IMR-90 (cell line): ENCODE measurements around the gene TUBD1. TPM values are rescaled to one million over a fixed set of nuclear protein-coding genes. Genes with fewer than 3 reads are reported as not detected.
A peak's percentile ranks its signal among the peaks of the same experiment; 100 is the strongest.

Experiments
- ATAC-seq: fragments of 200-7000 bp; cut with Tn5 transposase; 2 replicates; pipeline ENCODE4 v1.9.1; 2020; ENCODE audit warnings: low read depth, mild to moderate bottlenecking, moderate library complexity
- BruUV-seq: library from RNA; stranded (reverse); fragments of 400-500 nt; replicated peaks from 2 replicates; lab custom pipeline; 2021; lab: Mats Ljungman, UMichigan
- CTCF ChIA-PET: fragments of 300-600 bp; formaldehyde crosslinking; extraction: SDS; loops from one replicate; lab custom pipeline; 2021; ENCODE audit warnings: antibody characterized with exemption; lab: Yijun Ruan, JAX
- POLR2A ChIA-PET: fragments of 300-600 bp; sonication (Branson Sonifier 250); formaldehyde crosslinking; loops from one replicate; lab custom pipeline; 2022; ENCODE audit warnings: antibody characterized with exemption; ENCODE audit not compliant: unreplicated experiment; lab: Charles Lee
- DNase-seq: peaks from one replicate; pipeline ENCODE4 v3.0.0; 2013
- H2AFZ ChIP-seq: replicated peaks from 2 replicates; pipeline ENCODE3; 2013; ENCODE audit warnings: low read length, mild to moderate bottlenecking; ENCODE audit not compliant: poor library complexity
- H2AK5ac ChIP-seq: 2 replicates; pipeline ENCODE4 v1.6.1; 2013; ENCODE audit warnings: low read depth, low read length, inconsistent platforms
- H2AK9ac ChIP-seq: replicated peaks from 2 replicates; pipeline ENCODE3; 2013; ENCODE audit warnings: mild to moderate bottlenecking, low read depth, low read length, moderate library complexity; ENCODE audit not compliant: poor library complexity
- H2BK120ac ChIP-seq: 2 replicates; pipeline ENCODE4 v1.6.1; 2013; ENCODE audit warnings: low read depth, low read length, inconsistent platforms
- H2BK15ac ChIP-seq: 3 replicates; pipeline ENCODE4 v1.6.1; 2013; ENCODE audit warnings: low read depth, low read length, inconsistent platforms
- H2BK20ac ChIP-seq: 2 replicates; pipeline ENCODE4 v1.6.1; 2013; ENCODE audit warnings: low read depth, mild to moderate bottlenecking, inconsistent platforms, low read length, moderate library complexity
- H2BK5ac ChIP-seq: 2 replicates; pipeline ENCODE4 v1.6.1; 2013; ENCODE audit warnings: mild to moderate bottlenecking, low read depth, low read length, inconsistent platforms; ENCODE audit not compliant: poor library complexity, severe bottlenecking
- H3K14ac ChIP-seq: replicated peaks from 2 replicates; pipeline ENCODE4 v1.6.1; 2013; ENCODE audit warnings: low read depth, low read length, inconsistent platforms
- H3K18ac ChIP-seq: 2 replicates; pipeline ENCODE4 v1.6.1; 2013; ENCODE audit warnings: low read depth, low read length, control low read depth
- H3K23ac ChIP-seq: 2 replicates; pipeline ENCODE4 v1.6.1; 2013; ENCODE audit warnings: low read depth, low read length, inconsistent platforms
- H3K27ac ChIP-seq: 2 replicates; pipeline ENCODE4 v1.5.1; 2013; ENCODE audit warnings: mild to moderate bottlenecking, control low read depth, low read length; ENCODE audit not compliant: insufficient read depth
- H3K27me3 ChIP-seq: 2 replicates; pipeline ENCODE4 v1.6.1; 2013; ENCODE audit warnings: low read length; ENCODE audit not compliant: control insufficient read depth, insufficient read depth
- H3K36me3 ChIP-seq: 2 replicates; pipeline ENCODE4 v1.6.1; 2013; ENCODE audit warnings: low read length, mixed read lengths; ENCODE audit not compliant: control insufficient read depth, insufficient read depth
- H3K4ac ChIP-seq: 2 replicates; pipeline ENCODE4 v1.6.1; 2013; ENCODE audit warnings: low read depth, low read length, inconsistent platforms
- H3K4me1 ChIP-seq: 2 replicates; pipeline ENCODE4 v1.6.1; 2013; ENCODE audit warnings: low read length, mixed read lengths; ENCODE audit not compliant: control insufficient read depth, insufficient read depth
- H3K4me2 ChIP-seq: 2 replicates; pipeline ENCODE4 v1.6.1; 2013; ENCODE audit warnings: low read depth, mild to moderate bottlenecking, control low read depth, low read length, moderate library complexity
- H3K4me3 ChIP-seq: 2 replicates; pipeline ENCODE4 v1.5.1; 2013; ENCODE audit warnings: low read depth, mild to moderate bottlenecking, control low read depth, low read length, moderate library complexity; ENCODE audit not compliant: insufficient read depth
- H3K56ac ChIP-seq: 2 replicates; pipeline ENCODE4 v1.6.1; 2013; ENCODE audit warnings: low read length, inconsistent platforms; ENCODE audit not compliant: insufficient read depth; ENCODE audit errors: extremely low read depth
- H3K79me1 ChIP-seq, 2 experiments: 2 replicates each; pipeline ENCODE4 v1.6.1; 2013; ENCODE audit warnings: low read length in 2 of 2, inconsistent platforms in 1 of 2, low read depth in 1 of 2
- H3K9ac ChIP-seq: 2 replicates; pipeline ENCODE4 v1.6.1; 2013; ENCODE audit warnings: low read depth, low read length, control low read depth
- H3K9me1 ChIP-seq: 2 replicates; pipeline ENCODE4 v1.6.1; 2013; ENCODE audit warnings: low read length, inconsistent platforms; ENCODE audit not compliant: insufficient read depth
- H3K9me3 ChIP-seq: 2 replicates; pipeline ENCODE4 v1.6.1; 2013; ENCODE audit warnings: low read length; ENCODE audit not compliant: control insufficient read depth, insufficient read depth
- H4K20me1 ChIP-seq: 2 replicates; pipeline ENCODE4 v1.6.1; 2013; ENCODE audit warnings: low read length, inconsistent platforms; ENCODE audit not compliant: insufficient read depth
- H4K5ac ChIP-seq: 2 replicates; pipeline ENCODE4 v1.6.1; 2013; ENCODE audit warnings: mild to moderate bottlenecking, low read depth, low read length, control low read depth
- H4K8ac ChIP-seq, 2 experiments: 2 replicates each; pipeline ENCODE4 v1.6.1; 2013; ENCODE audit warnings: low read depth in 2 of 2, low read length in 2 of 2, control low read depth in 1 of 2, inconsistent platforms in 1 of 2
- H4K91ac ChIP-seq: 2 replicates; pipeline ENCODE4 v1.6.1; 2013; ENCODE audit warnings: low read depth, low read length, inconsistent platforms; ENCODE audit not compliant: insufficient read depth
- CTCF ChIP-seq: conservative IDR thresholded peaks from 2 replicates; pipeline ENCODE4 v1.5.1; 2012; ENCODE audit warnings: mild to moderate bottlenecking, low read depth, low read length, improper control_type of control experiment
- POLR2A ChIP-seq: IDR thresholded peaks from 2 replicates; pipeline ENCODE4 v1.6.1; 2012; ENCODE audit warnings: mild to moderate bottlenecking, low read depth, low read length
- RAD21 ChIP-seq: IDR thresholded peaks from 2 replicates; pipeline ENCODE4 v1.6.1; 2012; ENCODE audit warnings: low read length, improper control_type of control experiment
- RCOR1 ChIP-seq: IDR thresholded peaks from 2 replicates; pipeline ENCODE4 v1.6.1; 2012; ENCODE audit warnings: mild to moderate bottlenecking, low read length, improper control_type of control experiment; ENCODE audit not compliant: insufficient replicate concordance
- SMC3 ChIP-seq: fragments of 150-350 bp; IDR thresholded peaks from 2 replicates; pipeline ENCODE4 v1.6.1; 2016; ENCODE audit warnings: low read depth, mild to moderate bottlenecking, antibody characterized with exemption, low read length, moderate library complexity
- WGBS, 2 experiments: methylation state at CpG; one replicate each; pipeline versions ENCODE4 v1.1.5 to v1.1.7; 2013; ENCODE audit warnings: missing lambda C conversion rate in 2 of 2; ENCODE audit not compliant: insufficient read length in 1 of 2; ENCODE audit errors: extremely low coverage in 2 of 2; 5-methylcytosine and 5-hydroxymethylcytosine counted together
- dilution Hi-C: fragments of 300-500 bp; cut with HindIII; formaldehyde crosslinking; loops from one replicate; pipeline ENCODE4 v1.14.3; 2018; ENCODE audit warnings: low sequenced_read_pairs; ENCODE audit not compliant: unreplicated experiment
- in situ Hi-C: fragments of 300-500 bp; cut with MboI; formaldehyde crosslinking; loops from 3 replicates; pipeline ENCODE4 v1.14.3; 2019; ENCODE audit warnings: low sequenced_read_pairs, inconsistent platforms, mixed read lengths
- intact Hi-C: fragments of 100-400 bp; cut with micrococcal nuclease; formaldehyde crosslinking; loops from 2 replicates; pipeline ENCODE4 v1.10.0; 2022
- polyA plus RNA-seq, 3 experiments: library from polyadenylated mRNA; depleted of rRNA; stranded (reverse); fragments of >200 nt; gene quantifications; 2 replicates each; pipeline ENCODE4 v1.2.3, GENCODE V29; 2012; ENCODE audit warnings: low replicate concordance in 1 of 3
- total RNA-seq: library from RNA; depleted of rRNA; stranded (reverse); fragments of >200 nt; gene quantifications from 2 replicates; pipeline ENCODE4 v1.2.3, GENCODE V29; 2012

Gene TUBD1
- total and polyA plus RNA-seq, 2 of the 4 experiments (the other 2 are of a cell fraction), result 2.2 to 4.7 TPM

DNA sequence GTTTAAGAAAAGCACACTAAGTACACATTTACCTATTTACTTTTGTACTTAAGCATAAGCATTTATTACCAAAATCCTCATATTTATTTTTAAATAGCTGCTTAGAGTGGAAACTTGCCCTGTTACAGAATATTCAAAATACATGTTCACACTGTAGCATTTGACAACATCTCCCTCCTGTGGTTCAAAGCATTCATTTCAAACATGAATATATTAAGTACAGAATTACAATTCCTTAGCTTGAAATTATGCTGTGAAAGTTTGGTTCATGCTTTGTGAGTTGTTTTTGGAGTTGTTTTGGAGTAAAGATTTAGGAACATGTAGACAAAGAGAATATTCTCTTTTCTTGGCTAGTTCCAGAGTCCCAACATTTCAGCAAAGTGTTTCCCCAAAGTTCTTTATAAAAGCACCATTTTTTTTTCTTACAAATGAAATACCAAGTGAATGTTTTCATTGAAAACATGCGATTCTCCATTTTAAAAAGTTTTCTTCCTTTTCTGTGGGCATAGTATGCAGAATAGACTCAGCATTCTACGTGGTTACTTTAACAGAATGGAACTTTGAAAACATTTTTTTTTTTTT, 33.2 kb downstream of the TUBD1 start:
- Histone ChIP-seq H3K79me1 (peaks cover 0 to 23% of the 10 kb centered on the region in 2 experiments; a peak in 3 of 4 replicates), H3K14ac (no peak overlapping the region), H2BK15ac (0 out of 3 replicates have a peak overlapping the region, but pooled peaks have one; percentile 48), H3K9me3 (no peaks in the 10 kb centered on the region), H3K36me3 (peaks cover 2% of the 10 kb centered on the region), H2AK5ac (no peak overlapping the region), H2BK5ac (peak overlapping the region; percentile 14), H3K23ac (no peak overlapping the region), H4K20me1 (no peaks in the 10 kb centered on the region), H3K56ac (no peak overlapping the region), H2AK9ac (no peak overlapping the region), H2AFZ (no peak overlapping the region), H4K91ac (no peak overlapping the region), H3K4me2 (no peak overlapping the region), H3K27ac (peak overlapping the region; percentile 43; the same call in 1 of the 2 replicates), H2BK20ac (no peak overlapping the region), H2BK120ac (0 out of 2 replicates have a peak overlapping the region, but pooled peaks have one; percentile 65), H3K4me3 (no peak overlapping the region), H3K9me1 (peaks cover 9% of the 10 kb centered on the region), H3K4ac (no peak overlapping the region), H3K18ac (no peak overlapping the region), H3K4me1 (peaks cover 5% of the 10 kb centered on the region; the same call in 1 of the 2 replicates), H4K8ac (0 out of 4 replicates have a peak overlapping the region, but pooled peaks have one; percentile 18 to 51), H4K5ac (no peak overlapping the region), H3K27me3 (no peaks in the 10 kb centered on the region), H3K9ac (no peak overlapping the region)
- intact Hi-C loops, result loop anchor here (1.0 to 2.0 kb wide), 5 partner anchors 15 to 238 kb away; partner anchors contain the start of genes PTRH2 and VMP1
- no CpG with 5 or more reads among the region's 2 CpGs for WGBS, 2 experiments
- peak; percentile 78 for DNase-seq
- peak; percentile 73 for ATAC-seq
- POLR2A ChIA-PET, result interaction anchor here (0.6 to 2.2 kb wide), 3 partner anchors 13 to 105 kb away, joined by 4 to 8 read pairs (median 5); no protein-coding TSS in a partner anchor
- peak; percentile 91 for TF ChIP-seq RAD21
- TF ChIP-seq CTCF, result peak; percentile 83
- no peak for TF ChIP-seq RCOR1
- peak; percentile 89 for TF ChIP-seq SMC3
- TF ChIP-seq POLR2A, result 0 out of 2 replicates have a peak, but pooled peaks have one; percentile 24
- in situ Hi-C loops, result no loop called here
- BruUV-seq, result no TSS peak
- dilution Hi-C loops, result no loop called here
- CTCF ChIA-PET, result interaction anchor here (0.6 to 1.7 kb wide), 9 partner anchors 9 to 158 kb away, joined by 3 to 6 read pairs (median 4); no protein-coding TSS in a partner anchor
